AG04450 (cell line): ENCODE measurements around the gene TUBGCP3. TPM values are rescaled to one million over a fixed set of nuclear protein-coding genes. Genes with fewer than 3 reads are reported as not detected.

Experiments
- CTCF ChIA-PET: fragments of 300-600, 350-600 bp; formaldehyde crosslinking; extraction: SDS; loops from one replicate; lab custom pipeline; 2022; ENCODE audit warnings: antibody characterized with exemption, inconsistent platforms; lab: Charles Lee
- POLR2A ChIA-PET: fragments of 350-600 bp; formaldehyde crosslinking; extraction: SDS; loops from one replicate; lab custom pipeline; 2021; ENCODE audit warnings: antibody characterized with exemption, inconsistent platforms; lab: Yijun Ruan, JAX
- DNase-seq: peaks from one replicate; pipeline ENCODE4 v3.0.0-alpha.2; 2011; ENCODE audit warnings: low read depth, low spot score
- H3K27ac ChIP-seq: one replicate; pipeline ENCODE4 v1.5.1; 2012; ENCODE audit warnings: low read depth, low read length, control low read depth
- H3K27me3 ChIP-seq: one replicate; pipeline ENCODE4 v1.6.0; 2012; ENCODE audit warnings: low read length; ENCODE audit not compliant: control insufficient read depth, insufficient read depth
- H3K4me3 ChIP-seq: 2 replicates; pipeline ENCODE4 v1.5.1; 2011; ENCODE audit warnings: mild to moderate bottlenecking, low read depth, low read length, control low read depth
- H3K9me3 ChIP-seq: 2 replicates; pipeline ENCODE4 v1.5.1; 2012; ENCODE audit warnings: low read length; ENCODE audit not compliant: control insufficient read depth, insufficient read depth
- polyA plus RNA-seq: library from polyadenylated mRNA; depleted of rRNA; stranded (reverse); fragments of >200 nt; gene quantifications from 2 replicates; pipeline ENCODE4 v1.2.3, GENCODE V29; 2011
- TF ChIP-seq, protein P1 (sequence below): IDR thresholded peaks from 2 replicates; pipeline ENCODE4 v1.5.1; 2011; ENCODE audit warnings: low read depth, low read length, control low read depth, inconsistent platforms

TUBGCP3 gene
- polyA plus RNA-seq, 1 experiment = 11.3 TPM

DNA sequence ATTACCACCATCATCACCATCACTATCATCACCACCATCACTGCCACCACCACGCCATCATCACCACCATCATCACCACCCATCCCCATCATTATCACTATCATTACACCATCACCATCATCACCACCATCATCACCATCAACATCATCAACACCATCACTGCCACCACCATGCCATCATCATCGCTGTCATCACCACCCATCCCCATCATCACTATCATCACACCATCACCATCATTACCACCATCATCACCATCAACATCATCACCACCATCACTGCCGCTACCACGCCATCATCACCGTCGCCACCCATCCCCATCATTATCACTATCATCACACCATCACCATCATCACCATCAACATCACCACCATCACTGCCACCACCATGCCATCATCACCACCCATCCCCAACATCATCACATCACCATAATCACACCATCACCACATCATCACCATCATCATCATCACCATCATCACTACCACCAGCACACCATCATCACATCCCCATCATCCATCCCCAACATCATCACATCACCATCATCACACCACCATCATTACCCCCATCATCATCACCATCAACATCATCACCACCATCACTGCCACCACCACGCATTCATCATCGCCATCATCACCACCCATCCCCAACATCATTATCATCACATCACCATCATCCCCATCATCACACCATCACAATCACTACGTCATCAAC, 61.7 kb downstream of the TUBGCP3 start:
- POLR2A ChIA-PET = no interaction called here
- no peaks in the 10 kb centered on the region for H3K9me3 ChIP-seq
- CTCF ChIA-PET = no interaction called here

DNA sequence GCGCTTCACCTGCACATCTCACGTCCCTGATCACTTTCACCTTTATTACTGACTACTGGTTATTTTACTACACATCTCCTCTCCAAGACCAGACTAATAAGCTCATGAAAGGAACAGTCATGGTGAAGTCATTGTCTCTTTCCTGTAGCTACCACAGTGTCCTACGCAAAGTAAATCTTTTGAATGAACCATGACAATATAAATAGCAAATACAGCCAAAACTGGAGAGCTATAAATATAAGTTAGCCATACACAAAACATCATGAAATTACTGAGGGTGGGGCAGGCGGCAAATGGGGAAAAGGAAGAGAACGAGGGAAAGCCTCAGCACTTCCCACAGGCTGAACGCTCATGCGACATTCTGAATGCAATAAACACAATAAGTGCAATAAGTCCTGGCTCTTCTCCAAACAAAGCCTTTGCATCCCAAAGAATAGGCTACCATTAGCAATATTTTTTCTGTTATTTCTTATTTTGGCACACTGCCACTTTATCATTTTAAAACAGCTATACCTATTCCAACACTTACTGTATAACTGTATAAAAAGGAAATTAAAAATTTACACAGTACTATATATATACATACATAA, 62.5 kb downstream of the TUBGCP3 start:
- no peak for DNase-seq
- no peak overlapping the region for H3K27ac ChIP-seq
- POLR2A ChIA-PET = no interaction called here
- no peaks in the 10 kb centered on the region for H3K27me3 ChIP-seq
- H3K4me3 ChIP-seq = no peak overlapping the region
- TF ChIP-seq, protein P1, sequence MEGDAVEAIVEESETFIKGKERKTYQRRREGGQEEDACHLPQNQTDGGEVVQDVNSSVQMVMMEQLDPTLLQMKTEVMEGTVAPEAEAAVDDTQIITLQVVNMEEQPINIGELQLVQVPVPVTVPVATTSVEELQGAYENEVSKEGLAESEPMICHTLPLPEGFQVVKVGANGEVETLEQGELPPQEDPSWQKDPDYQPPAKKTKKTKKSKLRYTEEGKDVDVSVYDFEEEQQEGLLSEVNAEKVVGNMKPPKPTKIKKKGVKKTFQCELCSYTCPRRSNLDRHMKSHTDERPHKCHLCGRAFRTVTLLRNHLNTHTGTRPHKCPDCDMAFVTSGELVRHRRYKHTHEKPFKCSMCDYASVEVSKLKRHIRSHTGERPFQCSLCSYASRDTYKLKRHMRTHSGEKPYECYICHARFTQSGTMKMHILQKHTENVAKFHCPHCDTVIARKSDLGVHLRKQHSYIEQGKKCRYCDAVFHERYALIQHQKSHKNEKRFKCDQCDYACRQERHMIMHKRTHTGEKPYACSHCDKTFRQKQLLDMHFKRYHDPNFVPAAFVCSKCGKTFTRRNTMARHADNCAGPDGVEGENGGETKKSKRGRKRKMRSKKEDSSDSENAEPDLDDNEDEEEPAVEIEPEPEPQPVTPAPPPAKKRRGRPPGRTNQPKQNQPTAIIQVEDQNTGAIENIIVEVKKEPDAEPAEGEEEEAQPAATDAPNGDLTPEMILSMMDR = no peak
- CTCF ChIA-PET = no interaction called here
- H3K9me3 ChIP-seq = no peaks in the 10 kb centered on the region

More for the DNA sequence above, 61.7 kb downstream of the TUBGCP3 start:
- H3K27ac ChIP-seq = no peak overlapping the region
- H3K27me3 ChIP-seq = no peaks in the 10 kb centered on the region
- no peak overlapping the region for H3K4me3 ChIP-seq
- TF ChIP-seq, protein P1 = no peak
- no peak for DNase-seq

DNA sequence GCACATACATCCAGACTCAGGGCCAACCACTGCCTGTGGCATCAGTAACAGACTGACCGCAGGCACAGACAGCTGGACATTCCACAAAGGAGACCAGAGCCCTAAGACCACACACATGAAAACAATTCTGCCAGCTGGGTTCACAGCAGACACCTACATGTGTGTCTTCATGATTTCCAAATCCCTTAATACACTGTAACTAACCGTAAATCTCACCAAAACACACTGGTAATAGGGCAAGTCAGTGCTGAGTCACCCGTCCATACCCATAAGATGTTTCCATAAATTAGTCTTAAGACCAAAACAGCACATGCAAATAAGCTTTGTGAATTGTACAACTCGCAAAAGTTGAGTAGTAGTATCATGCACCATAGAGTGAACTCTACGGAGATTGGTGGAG, 65.4 kb downstream of the TUBGCP3 start:
- no peak for DNase-seq
- H3K27me3 ChIP-seq = no peaks in the 10 kb centered on the region
- H3K9me3 ChIP-seq = no peaks in the 10 kb centered on the region
- ChIA-PET CTCF (interaction anchor here (4.4 kb wide), 1 partner anchor 11 kb away, joined by 12 read pairs; no protein-coding TSS in a partner anchor), POLR2A (no interaction called here)
- TF ChIP-seq, protein P1 = no peak
- H3K4me3 ChIP-seq = no peak overlapping the region
- no peak overlapping the region for H3K27ac ChIP-seq

DNA sequence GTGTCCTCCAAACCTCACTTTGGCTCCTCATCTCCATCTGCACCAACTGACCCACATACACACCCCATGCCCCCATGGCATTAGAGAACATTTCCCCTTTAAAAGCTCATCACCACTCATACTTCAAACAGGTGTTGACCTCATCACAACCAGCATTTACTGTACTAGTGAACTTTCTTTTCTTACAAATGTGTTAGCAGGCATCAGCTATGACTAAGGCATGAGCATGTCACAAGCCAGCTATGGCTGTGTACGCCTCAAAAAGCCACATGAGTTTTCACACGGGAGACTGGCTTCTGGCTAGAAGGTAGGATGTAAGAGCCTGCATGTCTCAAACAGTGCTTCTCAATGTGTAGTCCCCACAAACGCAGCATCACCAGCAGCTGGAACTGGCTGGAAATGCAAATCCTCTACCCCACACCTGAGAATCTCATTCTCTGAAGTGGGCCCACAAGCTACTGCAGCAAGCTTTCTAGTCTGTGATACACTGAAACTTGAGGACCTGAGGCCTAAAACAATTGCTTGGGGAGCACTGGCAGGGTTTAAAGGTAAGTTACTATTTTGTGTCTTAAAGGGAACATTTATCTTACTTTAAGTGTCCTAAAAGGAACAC, 66.8 kb downstream of the TUBGCP3 start:
- Histone ChIP-seq H3K9me3 (no peaks in the 10 kb centered on the region), H3K4me3 (no peak overlapping the region), H3K27ac (no peak overlapping the region), H3K27me3 (no peaks in the 10 kb centered on the region)
- ChIA-PET POLR2A (no interaction called here), CTCF (interaction anchor here (4.4 kb wide), 1 partner anchor 10 kb away, joined by 12 read pairs; no protein-coding TSS in a partner anchor)
- TF ChIP-seq, protein P1 = no peak
- DNase-seq = no peak
